Activated CD8-positive, alpha-beta T cell treated with anti-CD3 and anti-CD28 coated beads, Interleukin-2, amount 10 ng/mL, durations not matched to agents 7 days and 5 days (primary cell): ENCODE measurements around the gene EGFLAM. TPM values are rescaled to one million over a fixed set of nuclear protein-coding genes. Genes with fewer than 3 reads are reported as not detected.

ENCODE experiments used
- ATAC-seq: fragments of 150-1000 bp; cut with Tn5 transposase; one replicate; pipeline ENCODE4 v1.10.0; 2021; ENCODE audit warnings: moderate library complexity
- CTCF ChIA-PET: fragments of 350-600 bp; sonication (Branson Sonifier 250); formaldehyde crosslinking; loops from one replicate; lab custom pipeline; 2021; ENCODE audit warnings: antibody characterized with exemption; lab: Charles Lee
- POLR2A ChIA-PET: fragments of 350-600 bp; sonication (Branson Sonifier 250); formaldehyde crosslinking; loops from one replicate; lab custom pipeline; 2021; ENCODE audit warnings: antibody characterized with exemption; lab: Charles Lee
- DNase-seq: peaks from one replicate; pipeline ENCODE4 v3.0.0-alpha.2; 2020
- H3K27ac Mint-ChIP-seq: one replicate; pipeline ENCODE4 v1.8.0; 2021; ENCODE audit warnings: mild to moderate bottlenecking, mixed read lengths
- H3K27me3 Mint-ChIP-seq: one replicate; pipeline ENCODE4 v1.8.0; 2021; ENCODE audit warnings: low read depth, mixed read lengths
- H3K36me3 Mint-ChIP-seq: one replicate; pipeline ENCODE4 v1.8.0; 2021; ENCODE audit warnings: low read depth, mixed read lengths
- H3K4me1 Mint-ChIP-seq: one replicate; pipeline ENCODE4 v1.8.0; 2021; ENCODE audit warnings: low read depth, mixed read lengths
- H3K4me3 Mint-ChIP-seq: one replicate; pipeline ENCODE4 v1.8.0; 2021; ENCODE audit warnings: mild to moderate bottlenecking, mixed read lengths
- H3K9me3 Mint-ChIP-seq: one replicate; pipeline ENCODE4 v1.8.0; 2022; ENCODE audit warnings: mixed read lengths; ENCODE audit not compliant: insufficient read depth
- total RNA-seq, 2 experiments: library from RNA; stranded (reverse); gene quantifications; one replicate each; pipeline ENCODE4 v1.2.3, GENCODE V29; 2021

Gene EGFLAM
- total RNA-seq, 2 experiments from 2014 or later, result not detected

- POLR2A ChIA-PET, result no interaction called here
- ATAC-seq (no peak), DNase-seq (no peak)
- Mint-ChIP-seq H3K4me1 (no peaks in the 10 kb centered on the region), H3K4me3 (no peak overlapping the region), H3K9me3 (no peaks in the 10 kb centered on the region), H3K27me3 (peaks cover 33% of the 10 kb centered on the region), H3K36me3 (no peaks in the 10 kb centered on the region), H3K27ac (no peak overlapping the region)
- CTCF ChIA-PET, result no interaction called here
These were observed 213.3 kb downstream of the EGFLAM start for GRCh38 chr5:38471709-38472108.

- POLR2A ChIA-PET, result no interaction called here
- CTCF ChIA-PET, result no interaction called here
- no peak for ATAC-seq
- Mint-ChIP-seq H3K27ac (no peak overlapping the region), H3K27me3 (peaks cover 40% of the 10 kb centered on the region), H3K4me1 (no peaks in the 10 kb centered on the region), H3K36me3 (no peaks in the 10 kb centered on the region), H3K4me3 (no peak overlapping the region), H3K9me3 (no peaks in the 10 kb centered on the region)
- no peak for DNase-seq
These were observed 214.2 kb downstream of the EGFLAM start for GRCh38 chr5:38472541-38472940.

GRCh38 chr5:38473008-38473407 lies 214.6 kb downstream of the EGFLAM start:
- Mint-ChIP-seq H3K4me3 (no peak overlapping the region), H3K27me3 (peaks cover 42% of the 10 kb centered on the region), H3K4me1 (no peaks in the 10 kb centered on the region), H3K27ac (no peak overlapping the region), H3K9me3 (no peaks in the 10 kb centered on the region), H3K36me3 (no peaks in the 10 kb centered on the region)
- no peak for ATAC-seq
- ChIA-PET POLR2A (no interaction called here), CTCF (interaction anchor here (1.1 kb wide), 1 partner anchor 31 kb away, joined by 3 read pairs; no protein-coding TSS in a partner anchor)
- no peak for DNase-seq

- ChIA-PET CTCF (interaction anchor here (0.6 kb wide), 1 partner anchor 36 kb away, joined by 3 read pairs; no protein-coding TSS in a partner anchor), POLR2A (no interaction called here)
- Mint-ChIP-seq H3K4me1 (no peaks in the 10 kb centered on the region), H3K27ac (no peak overlapping the region), H3K4me3 (no peak overlapping the region), H3K27me3 (peaks cover 54% of the 10 kb centered on the region), H3K36me3 (no peaks in the 10 kb centered on the region), H3K9me3 (no peaks in the 10 kb centered on the region)
- DNase-seq (no peak), ATAC-seq (no peak)
These were observed 219.8 kb downstream of the EGFLAM start for GRCh38 chr5:38478166-38478565.

GRCh38 chr5:38478878-38479277 lies 220.5 kb downstream of the EGFLAM start:
- Mint-ChIP-seq H3K36me3 (no peaks in the 10 kb centered on the region), H3K27ac (no peak overlapping the region), H3K4me3 (no peak overlapping the region), H3K4me1 (no peaks in the 10 kb centered on the region), H3K27me3 (peaks cover 50% of the 10 kb centered on the region), H3K9me3 (no peaks in the 10 kb centered on the region)
- POLR2A ChIA-PET, result no interaction called here
- CTCF ChIA-PET, result interaction anchor here (0.6 kb wide), 1 partner anchor 37 kb away, joined by 3 read pairs; no protein-coding TSS in a partner anchor
- DNase-seq (no peak), ATAC-seq (no peak)

GRCh38 chr5:38479315-38479904 lies 221.1 kb downstream of the EGFLAM start:
- Mint-ChIP-seq H3K36me3 (no peaks in the 10 kb centered on the region), H3K9me3 (no peaks in the 10 kb centered on the region), H3K4me3 (no peak overlapping the region), H3K27ac (no peak overlapping the region), H3K27me3 (peaks cover 49% of the 10 kb centered on the region), H3K4me1 (no peaks in the 10 kb centered on the region)
- ATAC-seq (no peak), DNase-seq (no peak)
- CTCF ChIA-PET, result interaction anchor here (1.2 kb wide), 1 partner anchor 37 kb away, joined by 4 read pairs; no protein-coding TSS in a partner anchor
- POLR2A ChIA-PET, result no interaction called here

GRCh38 chr5:38483805-38484398 lies 225.5 kb downstream of the EGFLAM start:
- peaks cover 48% of the 10 kb centered on the region for H3K27me3 Mint-ChIP-seq
- no peaks in the 10 kb centered on the region for H3K36me3 Mint-ChIP-seq
- CTCF ChIA-PET, result interaction anchor here (1.6 kb wide), 1 partner anchor 42 kb away, joined by 4 read pairs; no protein-coding TSS in a partner anchor

GRCh38 chr5:38494175-38494574 lies 235.8 kb downstream of the EGFLAM start:
- Mint-ChIP-seq H3K4me1 (no peaks in the 10 kb centered on the region), H3K36me3 (no peaks in the 10 kb centered on the region), H3K27me3 (peaks cover 17% of the 10 kb centered on the region), H3K27ac (no peak overlapping the region), H3K4me3 (no peak overlapping the region), H3K9me3 (no peaks in the 10 kb centered on the region)
- no peak for ATAC-seq
- CTCF ChIA-PET, result interaction anchor here (1.3 kb wide), 1 partner anchor 53 kb away, joined by 6 read pairs; no protein-coding TSS in a partner anchor
- POLR2A ChIA-PET, result no interaction called here
- no peak for DNase-seq

More at GRCh38 chr5:38483805-38484398, 225.5 kb downstream of the EGFLAM start:
- Mint-ChIP-seq H3K4me1 (no peaks in the 10 kb centered on the region), H3K4me3 (no peak overlapping the region), H3K9me3 (no peaks in the 10 kb centered on the region), H3K27ac (no peak overlapping the region)
- POLR2A ChIA-PET, result no interaction called here
- DNase-seq, result no peak
- no peak for ATAC-seq

- H3K4me3 Mint-ChIP-seq, result no peak overlapping the region
- ChIA-PET POLR2A (no interaction called here), CTCF (interaction anchor here (1.3 kb wide), 1 partner anchor 53 kb away, joined by 6 read pairs; no protein-coding TSS in a partner anchor)
- no peak for DNase-seq
- H3K4me1 Mint-ChIP-seq, result no peaks in the 10 kb centered on the region
- H3K36me3 Mint-ChIP-seq, result no peaks in the 10 kb centered on the region
- no peaks in the 10 kb centered on the region for H3K9me3 Mint-ChIP-seq
- no peak overlapping the region for H3K27ac Mint-ChIP-seq
- H3K27me3 Mint-ChIP-seq, result peaks cover 20% of the 10 kb centered on the region
- no peak for ATAC-seq
These were observed 236.4 kb downstream of the EGFLAM start for GRCh38 chr5:38494763-38495162.

GRCh38 chr5:38497946-38498345 lies 239.6 kb downstream of the EGFLAM start:
- no peak overlapping the region for H3K4me3 Mint-ChIP-seq
- DNase-seq (no peak), ATAC-seq (no peak)
- H3K4me1 Mint-ChIP-seq, result no peaks in the 10 kb centered on the region
- peaks cover 17% of the 10 kb centered on the region for H3K27me3 Mint-ChIP-seq
- ChIA-PET POLR2A (no interaction called here), CTCF (interaction anchor here (1.1 kb wide), 1 partner anchor 56 kb away, joined by 5 read pairs; no protein-coding TSS in a partner anchor)
- no peak overlapping the region for H3K27ac Mint-ChIP-seq
- H3K36me3 Mint-ChIP-seq, result no peaks in the 10 kb centered on the region
- H3K9me3 Mint-ChIP-seq, result no peaks in the 10 kb centered on the region

GRCh38 chr5:38500573-38501260 lies 242.4 kb downstream of the EGFLAM start:
- no peaks in the 10 kb centered on the region for H3K4me1 Mint-ChIP-seq
- ChIA-PET CTCF (no interaction called here), POLR2A (no interaction called here)
- no peak overlapping the region for H3K27ac Mint-ChIP-seq
- peaks cover 16% of the 10 kb centered on the region for H3K27me3 Mint-ChIP-seq
- no peaks in the 10 kb centered on the region for H3K9me3 Mint-ChIP-seq
- no peaks in the 10 kb centered on the region for H3K36me3 Mint-ChIP-seq
- ATAC-seq, result no peak
- DNase-seq, result no peak
- no peak overlapping the region for H3K4me3 Mint-ChIP-seq

GRCh38 chr5:38506302-38506701 lies 247.9 kb downstream of the EGFLAM start:
- Mint-ChIP-seq H3K36me3 (no peaks in the 10 kb centered on the region), H3K27me3 (peaks cover 12% of the 10 kb centered on the region), H3K9me3 (no peaks in the 10 kb centered on the region), H3K4me3 (no peak overlapping the region), H3K27ac (no peak overlapping the region), H3K4me1 (no peaks in the 10 kb centered on the region)
- ChIA-PET CTCF (interaction anchor here (1.0 kb wide), 1 partner anchor 65 kb away, joined by 3 read pairs; no protein-coding TSS in a partner anchor), POLR2A (no interaction called here)
- no peak for ATAC-seq
- no peak for DNase-seq
